ENCODE results near the gene MILR1. TPM values are rescaled to one million over a fixed set of nuclear protein-coding genes. Genes with fewer than 3 reads are reported as not detected.
"Not testable (repeated sequence)": the region's sequence is repeated elsewhere in the genome, so short reads cannot be mapped to it uniquely, and the experiment has no call there.

The MILR1 gene
- total RNA-seq, 4 donors from 2014 or later: 0.79 to 8.1 (median 1.8) TPM

GRCh38 chr17:64420143-64420670 lies 28.7 kb upstream of the MILR1 start:
- H3K9me3 ChIP-seq: no peaks in the 10 kb centered on the region
- DNase-seq: no peak

GRCh38 chr17:64422121-64422520 lies 26.8 kb upstream of the MILR1 start:
- not testable (repeated sequence) for H3K4me3 ChIP-seq, H3K27ac ChIP-seq, H3K27me3 ChIP-seq, DNase-seq, H3K9me3 ChIP-seq, H3K36me3 ChIP-seq
- intact Hi-C loops (cut with DNase I): loop anchor here (10.0 kb wide), 1 partner anchor 73 kb away; the partner anchor contains the start of gene POLG2
- peaks cover 0 to 12% (median 0%) of the 10 kb centered on the region in 3 donors for H3K4me1 ChIP-seq
- 66 to 79% methylated on average over 9 of the region's 9 CpGs for WGBS, 2 donors

More at GRCh38 chr17:64420143-64420670, 28.7 kb upstream of the MILR1 start:
- H3K27ac ChIP-seq: no peak overlapping the region
- WGBS, 2 donors: 22 to 24% methylated on average over 4 to 6 of the region's 6 CpGs
- H3K4me3 ChIP-seq: no peak overlapping the region
- H3K4me1 ChIP-seq: peaks cover 0 to 12% (median 0%) of the 10 kb centered on the region in 3 donors
- intact Hi-C loops (cut with DNase I): loop anchor here (10.0 kb wide), 1 partner anchor 75 kb away; the partner anchor contains the start of gene POLG2
- TF ChIP-seq POLR2A (IDR thresholded peaks at IDR 0.05) (no peak), CTCF (IDR thresholded peaks at IDR 0.05) (peak; percentile 69 to 81 (median 74))
- no peaks in the 10 kb centered on the region for H3K27me3 ChIP-seq
- no peaks in the 10 kb centered on the region for H3K36me3 ChIP-seq

DNA sequence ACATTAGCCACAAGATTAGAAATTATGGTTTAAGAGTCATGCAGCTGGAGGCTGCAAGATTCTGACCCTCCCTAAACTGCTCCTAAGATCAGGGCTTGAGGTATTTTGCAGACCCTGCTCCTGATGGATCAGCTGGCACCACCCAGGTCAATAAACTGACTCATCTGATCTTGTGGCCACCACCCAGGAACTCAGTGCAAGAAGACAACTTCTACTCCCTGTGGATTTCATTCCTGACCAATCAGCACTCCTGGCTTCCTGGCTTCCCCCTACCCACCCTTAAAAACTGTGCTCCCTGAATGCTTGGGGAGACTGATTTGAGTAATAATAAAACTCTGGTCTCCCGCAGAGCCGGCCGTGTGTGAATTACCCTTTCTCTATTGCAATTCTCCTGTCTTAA lies 25.0 kb upstream of the MILR1 start:
- DNase-seq: no peak
- H3K27me3 ChIP-seq: peaks cover 0 to 4% (median 0%) of the 10 kb centered on the region in 4 donors
- no peaks in the 10 kb centered on the region for H3K9me3 ChIP-seq
- H3K27ac ChIP-seq: no peak overlapping the region
- 77 to 84% methylated on average over 3 of the region's 3 CpGs for WGBS, 2 donors
- no peak for TF ChIP-seq CTCF (IDR thresholded peaks at IDR 0.05)
- TF ChIP-seq POLR2A (IDR thresholded peaks at IDR 0.05): no peak
- no peaks in the 10 kb centered on the region for H3K36me3 ChIP-seq
- H3K4me1 ChIP-seq: peaks cover 0 to 7% (median 0%) of the 10 kb centered on the region in 3 donors
- H3K4me3 ChIP-seq: no peak overlapping the region
- intact Hi-C loops (cut with DNase I): loop anchor here (10.0 kb wide), 1 partner anchor 71 kb away; the partner anchor contains the start of gene POLG2

- WGBS, 2 donors: 71 to 75% methylated on average over 1 of the region's 1 CpG
- Histone ChIP-seq H3K4me1 (peaks cover 0 to 4% (median 0%) of the 10 kb centered on the region in 3 donors), H3K4me3 (no peak overlapping the region), H3K27me3 (peaks cover 0 to 4% (median 0%) of the 10 kb centered on the region in 4 donors), H3K27ac (no peak overlapping the region), H3K36me3 (no peaks in the 10 kb centered on the region), H3K9me3 (no peaks in the 10 kb centered on the region)
- TF ChIP-seq CTCF (IDR thresholded peaks at IDR 0.05): no peak
- TF ChIP-seq POLR2A (IDR thresholded peaks at IDR 0.05): no peak
- intact Hi-C loops (cut with DNase I): loop anchor here (10.0 kb wide), 1 partner anchor 70 kb away; the partner anchor contains the start of gene POLG2
- no peak for DNase-seq
Measured at GRCh38 chr17:64424324-64424849, 24.5 kb upstream of the MILR1 start.

- 72 to 79% methylated on average over 3 of the region's 3 CpGs for WGBS, 2 donors
- Histone ChIP-seq H3K27ac (no peak overlapping the region), H3K27me3 (peaks cover 0 to 10% (median 0%) of the 10 kb centered on the region in 4 donors), H3K4me3 (no peak overlapping the region), H3K4me1 (peaks cover 0 to 4% (median 0%) of the 10 kb centered on the region in 3 donors), H3K36me3 (no peaks in the 10 kb centered on the region), H3K9me3 (no peaks in the 10 kb centered on the region)
- intact Hi-C loops (cut with DNase I): loop anchor here (10.0 kb wide), 1 partner anchor 70 kb away; the partner anchor contains the start of gene POLG2
- TF ChIP-seq CTCF (IDR thresholded peaks at IDR 0.05) (no peak), POLR2A (IDR thresholded peaks at IDR 0.05) (no peak)
- DNase-seq: no peak
Measured at GRCh38 chr17:64425191-64425590, 23.7 kb upstream of the MILR1 start.
